ENCODE measurements around the gene TTC38. TPM values are rescaled to one million over a fixed set of nuclear protein-coding genes. Genes with fewer than 3 reads are reported as not detected.

The TTC38 gene
- total and polyA plus RNA-seq, 5 donors from 2014 or later, result 5.1 to 10.9 (median 5.7) TPM

- H3K27me3 ChIP-seq (ENCODE audit: control insufficient read depth, insufficient read depth, low read length), result no peaks in the 10 kb centered on the region
- H3K27ac ChIP-seq (ENCODE audit: insufficient read depth, low read length, poor library complexity, severe bottlenecking), result no peak overlapping the region
- ATAC-seq (ENCODE audit: low read depth in 2 of 2), result no peak
- peaks cover 12% of the 10 kb centered on the region for H3K36me3 ChIP-seq (ENCODE audit: control insufficient read depth, insufficient read depth, low read length)
- H3K27me3 Mint-ChIP-seq, result no peaks in the 10 kb centered on the region
- H3K4me1 Mint-ChIP-seq, result peaks cover 0 to 10% (median 2%) of the 10 kb centered on the region in 4 donors
- peak overlapping the region in 1 of 3 donors; percentile 79 for H3K27ac Mint-ChIP-seq
- H3K4me3 ChIP-seq (ENCODE audit: low read depth, low read length), result no peak overlapping the region
- DNase-seq, result no peak
- peaks cover 7% of the 10 kb centered on the region for H3K4me1 ChIP-seq (ENCODE audit: control insufficient read depth, insufficient read depth, low read length, poor library complexity, severe bottlenecking)
- no peak overlapping the region for H3K4me3 Mint-ChIP-seq
- peaks cover 20% of the 10 kb centered on the region for H3K36me3 Mint-ChIP-seq
- no peaks in the 10 kb centered on the region for H3K9me3 ChIP-seq (ENCODE audit: control insufficient read depth in 2 of 2, low read length in 2 of 2)
- peaks cover 0 to 1% (median 0%) of the 10 kb centered on the region in 7 donors for H3K9me3 Mint-ChIP-seq
Observed at GRCh38 chr22:46240073-46240472, 27.7 kb upstream of the TTC38 start.

GRCh38 chr22:46240506-46240905 lies 27.3 kb upstream of the TTC38 start:
- Mint-ChIP-seq H3K9me3 (peaks cover 0 to 1% (median 0%) of the 10 kb centered on the region in 7 donors), H3K27ac (no peak overlapping the region), H3K36me3 (peaks cover 17% of the 10 kb centered on the region), H3K4me3 (no peak overlapping the region), H3K27me3 (no peaks in the 10 kb centered on the region), H3K4me1 (peaks cover 0 to 10% (median 2%) of the 10 kb centered on the region in 4 donors)
- Histone ChIP-seq H3K27me3 (ENCODE audit: control insufficient read depth, insufficient read depth, low read length) (no peaks in the 10 kb centered on the region), H3K36me3 (ENCODE audit: control insufficient read depth, insufficient read depth, low read length) (peaks cover 9% of the 10 kb centered on the region), H3K4me3 (ENCODE audit: low read depth, low read length) (no peak overlapping the region), H3K27ac (ENCODE audit: insufficient read depth, low read length, poor library complexity, severe bottlenecking) (no peak overlapping the region), H3K9me3 (ENCODE audit: control insufficient read depth in 2 of 2, low read length in 2 of 2) (no peaks in the 10 kb centered on the region), H3K4me1 (ENCODE audit: control insufficient read depth, insufficient read depth, low read length, poor library complexity, severe bottlenecking) (peaks cover 7% of the 10 kb centered on the region)
- ATAC-seq (ENCODE audit: low read depth in 2 of 2), result no peak
- DNase-seq, result no peak

GRCh38 chr22:46240907-46241306 lies 26.9 kb upstream of the TTC38 start:
- ATAC-seq (ENCODE audit: low read depth in 2 of 2), result no peak
- Mint-ChIP-seq H3K4me3 (no peak overlapping the region), H3K27ac (no peak overlapping the region), H3K36me3 (peaks cover 14% of the 10 kb centered on the region), H3K4me1 (peaks cover 0 to 10% (median 2%) of the 10 kb centered on the region in 4 donors), H3K27me3 (no peaks in the 10 kb centered on the region), H3K9me3 (peaks cover 0 to 1% (median 0%) of the 10 kb centered on the region in 7 donors)
- no peak overlapping the region for H3K4me3 ChIP-seq (ENCODE audit: low read depth, low read length)
- H3K27ac ChIP-seq (ENCODE audit: insufficient read depth, low read length, poor library complexity, severe bottlenecking), result no peak overlapping the region
- peaks cover 7% of the 10 kb centered on the region for H3K4me1 ChIP-seq (ENCODE audit: control insufficient read depth, insufficient read depth, low read length, poor library complexity, severe bottlenecking)
- H3K36me3 ChIP-seq (ENCODE audit: control insufficient read depth, insufficient read depth, low read length), result peaks cover 9% of the 10 kb centered on the region
- H3K27me3 ChIP-seq (ENCODE audit: control insufficient read depth, insufficient read depth, low read length), result no peaks in the 10 kb centered on the region
- no peak for DNase-seq
- no peaks in the 10 kb centered on the region for H3K9me3 ChIP-seq (ENCODE audit: control insufficient read depth in 2 of 2, low read length in 2 of 2)

- no peaks in the 10 kb centered on the region for H3K9me3 ChIP-seq (ENCODE audit: control insufficient read depth in 2 of 2, low read length in 2 of 2)
- DNase-seq, result no peak
- no peak overlapping the region for H3K27ac Mint-ChIP-seq
- H3K36me3 Mint-ChIP-seq, result peaks cover 12% of the 10 kb centered on the region
- H3K9me3 Mint-ChIP-seq, result peaks cover 0 to 1% (median 0%) of the 10 kb centered on the region in 7 donors
- no peak overlapping the region for H3K4me3 ChIP-seq (ENCODE audit: low read depth, low read length)
- no peak overlapping the region for H3K27ac ChIP-seq (ENCODE audit: insufficient read depth, low read length, poor library complexity, severe bottlenecking)
- no peaks in the 10 kb centered on the region for H3K27me3 ChIP-seq (ENCODE audit: control insufficient read depth, insufficient read depth, low read length)
- no peaks in the 10 kb centered on the region for H3K27me3 Mint-ChIP-seq
- peaks cover 7% of the 10 kb centered on the region for H3K4me1 ChIP-seq (ENCODE audit: control insufficient read depth, insufficient read depth, low read length, poor library complexity, severe bottlenecking)
- H3K36me3 ChIP-seq (ENCODE audit: control insufficient read depth, insufficient read depth, low read length), result peaks cover 9% of the 10 kb centered on the region
- no peak overlapping the region for H3K4me3 Mint-ChIP-seq
- peaks cover 0 to 11% (median 2%) of the 10 kb centered on the region in 4 donors for H3K4me1 Mint-ChIP-seq
- no peak for ATAC-seq (ENCODE audit: low read depth in 2 of 2)
Observed at GRCh38 chr22:46241396-46242007, 26.3 kb upstream of the TTC38 start.

GRCh38 chr22:46242076-46242475 lies 25.7 kb upstream of the TTC38 start:
- H3K4me3 ChIP-seq (ENCODE audit: low read depth, low read length), result no peak overlapping the region
- Mint-ChIP-seq H3K36me3 (peaks cover 6% of the 10 kb centered on the region), H3K27ac (no peak overlapping the region), H3K27me3 (no peaks in the 10 kb centered on the region), H3K9me3 (peaks cover 0 to 1% (median 0%) of the 10 kb centered on the region in 7 donors), H3K4me3 (no peak overlapping the region), H3K4me1 (peaks cover 0 to 13% (median 2%) of the 10 kb centered on the region in 4 donors)
- no peaks in the 10 kb centered on the region for H3K27me3 ChIP-seq (ENCODE audit: control insufficient read depth, insufficient read depth, low read length)
- H3K4me1 ChIP-seq (ENCODE audit: control insufficient read depth, insufficient read depth, low read length, poor library complexity, severe bottlenecking), result peaks cover 7% of the 10 kb centered on the region
- H3K36me3 ChIP-seq (ENCODE audit: control insufficient read depth, insufficient read depth, low read length), result peaks cover 9% of the 10 kb centered on the region
- no peak overlapping the region for H3K27ac ChIP-seq (ENCODE audit: insufficient read depth, low read length, poor library complexity, severe bottlenecking)
- ATAC-seq (ENCODE audit: low read depth in 2 of 2), result no peak
- no peak for DNase-seq
- no peaks in the 10 kb centered on the region for H3K9me3 ChIP-seq (ENCODE audit: control insufficient read depth in 2 of 2, low read length in 2 of 2)

GRCh38 chr22:46244771-46245170 lies 23.0 kb upstream of the TTC38 start:
- DNase-seq (no peak), ATAC-seq (ENCODE audit: low read depth in 2 of 2) (no peak)
- Mint-ChIP-seq H3K4me1 (peaks cover 0 to 19% (median 8%) of the 10 kb centered on the region in 4 donors), H3K27me3 (no peaks in the 10 kb centered on the region), H3K9me3 (peaks cover 0 to 1% (median 0%) of the 10 kb centered on the region in 7 donors), H3K4me3 (no peak overlapping the region), H3K36me3 (no peaks in the 10 kb centered on the region), H3K27ac (no peak overlapping the region)
- Histone ChIP-seq H3K4me3 (ENCODE audit: low read depth, low read length) (no peak overlapping the region), H3K36me3 (ENCODE audit: control insufficient read depth, insufficient read depth, low read length) (peaks cover 9% of the 10 kb centered on the region), H3K27me3 (ENCODE audit: control insufficient read depth, insufficient read depth, low read length) (no peaks in the 10 kb centered on the region), H3K27ac (ENCODE audit: insufficient read depth, low read length, poor library complexity, severe bottlenecking) (no peak overlapping the region), H3K9me3 (ENCODE audit: control insufficient read depth in 2 of 2, low read length in 2 of 2) (no peaks in the 10 kb centered on the region), H3K4me1 (ENCODE audit: control insufficient read depth, insufficient read depth, low read length, poor library complexity, severe bottlenecking) (peaks cover 6% of the 10 kb centered on the region)

GRCh38 chr22:46245511-46245910 lies 22.3 kb upstream of the TTC38 start:
- Histone ChIP-seq H3K36me3 (ENCODE audit: control insufficient read depth, insufficient read depth, low read length) (peaks cover 9% of the 10 kb centered on the region), H3K4me1 (ENCODE audit: control insufficient read depth, insufficient read depth, low read length, poor library complexity, severe bottlenecking) (peaks cover 6% of the 10 kb centered on the region), H3K27me3 (ENCODE audit: control insufficient read depth, insufficient read depth, low read length) (no peaks in the 10 kb centered on the region), H3K27ac (ENCODE audit: insufficient read depth, low read length, poor library complexity, severe bottlenecking) (no peak overlapping the region), H3K9me3 (ENCODE audit: control insufficient read depth in 2 of 2, low read length in 2 of 2) (no peaks in the 10 kb centered on the region), H3K4me3 (ENCODE audit: low read depth, low read length) (no peak overlapping the region)
- H3K4me3 Mint-ChIP-seq, result no peak overlapping the region
- H3K9me3 Mint-ChIP-seq, result peaks cover 0 to 1% (median 0%) of the 10 kb centered on the region in 7 donors
- H3K36me3 Mint-ChIP-seq, result no peaks in the 10 kb centered on the region
- peaks cover 0 to 17% (median 8%) of the 10 kb centered on the region in 4 donors for H3K4me1 Mint-ChIP-seq
- ATAC-seq (ENCODE audit: low read depth in 2 of 2), result no peak
- no peak for DNase-seq
- no peak overlapping the region for H3K27ac Mint-ChIP-seq
- no peaks in the 10 kb centered on the region for H3K27me3 Mint-ChIP-seq

- DNase-seq (no peak), ATAC-seq (ENCODE audit: low read depth in 2 of 2) (no peak)
- no peaks in the 10 kb centered on the region for H3K27me3 Mint-ChIP-seq
- H3K27ac Mint-ChIP-seq, result no peak overlapping the region
- H3K4me1 Mint-ChIP-seq, result peaks cover 1 to 20% (median 10%) of the 10 kb centered on the region in 4 donors
- H3K4me3 ChIP-seq (ENCODE audit: low read depth, low read length), result no peak overlapping the region
- H3K9me3 Mint-ChIP-seq, result peaks cover 0 to 1% (median 0%) of the 10 kb centered on the region in 7 donors
- H3K4me1 ChIP-seq (ENCODE audit: control insufficient read depth, insufficient read depth, low read length, poor library complexity, severe bottlenecking), result peaks cover 13% of the 10 kb centered on the region
- peaks cover 9% of the 10 kb centered on the region for H3K36me3 ChIP-seq (ENCODE audit: control insufficient read depth, insufficient read depth, low read length)
- no peak overlapping the region for H3K4me3 Mint-ChIP-seq
- H3K27me3 ChIP-seq (ENCODE audit: control insufficient read depth, insufficient read depth, low read length), result no peaks in the 10 kb centered on the region
- no peaks in the 10 kb centered on the region for H3K36me3 Mint-ChIP-seq
- no peak overlapping the region for H3K27ac ChIP-seq (ENCODE audit: insufficient read depth, low read length, poor library complexity, severe bottlenecking)
- no peaks in the 10 kb centered on the region for H3K9me3 ChIP-seq (ENCODE audit: control insufficient read depth in 2 of 2, low read length in 2 of 2)
Observed at GRCh38 chr22:46246178-46246577, 21.6 kb upstream of the TTC38 start.
